GM12892 (cell line): ENCODE results near the gene METTL22.

Source experiments
- POLR2A ChIP-seq: IDR thresholded peaks from 2 replicates; pipeline ENCODE4 v1.6.1; 2011; ENCODE audit warnings: low read depth, low read length, control low read depth
- POLR2AphosphoS5 ChIP-seq: IDR thresholded peaks from 2 replicates; pipeline ENCODE4 v1.6.1; 2011; ENCODE audit warnings: low read depth, low read length, control low read depth
- TAF1 ChIP-seq: IDR thresholded peaks from 2 replicates; pipeline ENCODE4 v1.6.1; 2011; ENCODE audit warnings: low read depth, mild to moderate bottlenecking, control low read depth, low read length, borderline replicate concordance

DNA sequence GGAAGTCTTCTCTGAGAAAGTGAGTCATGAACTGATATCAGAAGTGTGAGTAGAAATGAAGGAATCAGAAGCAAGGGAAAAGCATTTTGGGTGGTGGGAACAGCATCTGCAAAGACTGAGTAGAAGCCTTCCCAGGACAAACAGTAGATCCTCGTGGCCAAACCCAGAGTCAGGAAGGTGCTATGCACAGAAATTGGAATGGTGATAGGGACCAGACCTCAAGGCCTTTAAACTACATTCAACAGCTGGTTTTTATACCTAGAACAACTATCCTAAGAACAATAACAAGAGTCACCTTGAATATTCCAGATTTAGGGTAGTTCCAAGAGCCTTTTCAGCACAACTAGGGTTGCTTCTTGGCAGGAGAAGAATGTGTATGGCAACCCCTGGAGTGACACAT lies 68.2 kb downstream of the METTL22 start:
- TF ChIP-seq POLR2AphosphoS5: no peak
- no peak for TF ChIP-seq POLR2A
- TF ChIP-seq TAF1: no peak
